ENCODE measurements around the gene IVNS1ABP.
"Not testable (repeated sequence)": the region's sequence is repeated elsewhere in the genome, so short reads cannot be mapped to it uniquely, and the experiment has no call there.

Gene IVNS1ABP

DNA sequence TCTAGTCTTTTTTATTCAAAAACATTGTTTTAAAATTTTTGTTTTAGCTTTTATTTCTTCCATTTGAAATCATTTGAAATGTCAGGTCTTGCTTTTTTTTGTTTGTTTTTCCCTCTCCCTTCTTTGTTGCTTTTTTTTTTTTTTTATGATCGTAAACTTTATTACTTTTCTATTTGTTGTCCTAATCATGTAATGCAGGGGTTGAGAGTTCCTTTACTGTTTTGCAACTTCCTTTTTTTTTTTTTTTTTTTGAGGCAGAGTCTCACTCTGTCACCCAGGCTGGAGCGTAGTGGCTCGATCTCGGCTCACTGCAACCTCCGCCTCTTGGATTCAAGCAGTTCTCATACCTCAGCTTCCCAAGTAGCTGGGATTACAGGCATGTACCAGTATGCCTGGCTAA lies 24.8 kb downstream of the IVNS1ABP start:
- DNase-seq (ENCODE audit: low spot score), result no peak

DNA sequence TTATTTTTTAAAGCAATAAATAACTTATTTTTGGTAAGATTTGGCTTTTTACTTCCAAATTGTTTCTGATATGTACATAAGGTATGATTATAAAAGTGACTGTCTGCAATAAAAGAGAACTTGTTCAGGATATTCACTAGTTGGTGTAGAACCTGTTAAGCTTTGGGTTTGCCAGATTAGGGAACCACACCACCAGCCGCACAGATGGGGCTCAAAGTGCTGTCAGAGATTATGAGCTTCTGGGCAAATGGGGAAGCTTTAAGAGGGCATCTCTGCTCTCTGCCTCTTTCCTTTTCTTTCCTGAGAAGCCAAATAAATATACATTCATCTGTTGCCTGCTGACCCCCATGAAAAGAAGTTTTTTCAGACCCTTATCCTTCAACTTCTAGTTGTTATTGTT lies 25.4 kb downstream of the IVNS1ABP start:
- DNase-seq (ENCODE audit: low spot score), result no peak

DNA sequence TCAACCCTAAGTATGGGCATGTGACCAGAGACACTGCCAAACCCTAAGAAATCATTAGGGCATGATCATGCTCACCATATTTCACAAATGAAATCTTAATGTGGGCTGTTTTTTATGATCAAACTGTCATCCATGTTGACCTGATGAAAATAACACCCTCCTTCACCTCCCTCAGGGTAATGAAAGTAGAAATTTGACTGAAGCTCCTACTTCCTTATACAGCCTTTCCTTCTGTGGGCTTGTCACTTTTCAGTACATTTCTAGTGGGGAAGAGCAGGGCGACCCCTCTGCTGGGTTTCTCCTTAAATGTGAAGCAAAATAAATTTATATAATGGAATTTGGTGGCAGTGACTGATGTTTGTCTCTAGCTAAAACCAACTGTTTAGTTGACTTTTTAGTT lies 25.9 kb downstream of the IVNS1ABP start:
- DNase-seq (ENCODE audit: low spot score), result no peak

DNA sequence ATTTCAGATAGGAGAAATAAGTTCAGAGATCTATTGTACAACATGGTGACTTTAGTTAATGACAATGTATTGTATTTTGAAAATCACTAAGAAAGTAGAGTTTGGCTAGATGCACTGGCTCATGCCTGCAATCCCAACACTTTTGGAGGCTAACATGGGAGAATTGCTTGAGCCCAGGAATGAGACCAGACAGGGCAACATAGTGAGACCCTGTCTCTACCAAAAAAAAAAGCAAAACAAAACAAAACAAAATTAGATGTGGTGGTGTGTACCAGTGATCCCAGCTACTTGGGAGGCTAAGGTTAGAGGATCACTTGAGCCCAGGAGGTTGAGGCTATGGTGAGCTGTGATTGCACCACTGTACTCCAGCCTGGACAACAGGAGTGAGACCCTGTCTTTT lies 27.2 kb downstream of the IVNS1ABP start:
- no peak for DNase-seq (ENCODE audit: low spot score)

DNA sequence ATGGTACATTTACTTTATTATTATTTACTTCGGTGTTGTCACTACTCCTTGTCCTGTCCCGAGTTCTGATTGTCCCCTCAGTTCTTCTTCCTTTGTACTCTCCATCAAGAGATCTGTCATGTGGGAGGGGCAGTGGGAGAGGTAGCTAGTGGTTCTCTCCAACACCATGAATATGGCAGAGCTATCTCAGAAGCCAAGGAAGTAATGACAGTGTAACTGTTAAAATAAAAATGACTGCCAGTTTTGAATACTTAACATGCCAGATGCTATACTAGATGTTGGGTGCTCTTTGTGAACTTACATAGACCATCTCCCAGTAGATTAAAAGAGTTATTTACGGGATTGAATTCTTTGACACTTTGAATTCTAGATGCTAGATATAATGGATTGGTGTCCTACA lies 28.6 kb downstream of the IVNS1ABP start:
- no peak for DNase-seq (ENCODE audit: low spot score)

DNA sequence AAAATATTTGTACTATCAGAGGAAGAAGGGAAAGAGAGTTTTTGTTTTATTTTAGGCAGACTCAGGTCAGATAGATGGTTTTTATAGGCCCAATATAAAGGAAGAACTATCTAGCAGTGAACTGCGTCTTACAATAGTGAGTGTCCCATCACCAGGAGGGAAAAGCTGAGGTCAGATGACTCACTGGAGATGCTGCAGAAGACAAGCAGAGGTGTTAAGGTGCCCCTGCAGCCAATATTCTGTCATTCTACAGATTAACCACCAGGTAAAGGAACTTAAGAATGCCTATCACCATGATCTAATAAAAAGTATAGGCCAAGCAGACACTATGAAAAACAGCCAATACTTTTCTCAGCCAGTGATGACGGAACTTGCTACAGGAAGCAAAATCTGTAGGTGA lies 29.6 kb downstream of the IVNS1ABP start:
- no peak for DNase-seq (ENCODE audit: low spot score)

DNA sequence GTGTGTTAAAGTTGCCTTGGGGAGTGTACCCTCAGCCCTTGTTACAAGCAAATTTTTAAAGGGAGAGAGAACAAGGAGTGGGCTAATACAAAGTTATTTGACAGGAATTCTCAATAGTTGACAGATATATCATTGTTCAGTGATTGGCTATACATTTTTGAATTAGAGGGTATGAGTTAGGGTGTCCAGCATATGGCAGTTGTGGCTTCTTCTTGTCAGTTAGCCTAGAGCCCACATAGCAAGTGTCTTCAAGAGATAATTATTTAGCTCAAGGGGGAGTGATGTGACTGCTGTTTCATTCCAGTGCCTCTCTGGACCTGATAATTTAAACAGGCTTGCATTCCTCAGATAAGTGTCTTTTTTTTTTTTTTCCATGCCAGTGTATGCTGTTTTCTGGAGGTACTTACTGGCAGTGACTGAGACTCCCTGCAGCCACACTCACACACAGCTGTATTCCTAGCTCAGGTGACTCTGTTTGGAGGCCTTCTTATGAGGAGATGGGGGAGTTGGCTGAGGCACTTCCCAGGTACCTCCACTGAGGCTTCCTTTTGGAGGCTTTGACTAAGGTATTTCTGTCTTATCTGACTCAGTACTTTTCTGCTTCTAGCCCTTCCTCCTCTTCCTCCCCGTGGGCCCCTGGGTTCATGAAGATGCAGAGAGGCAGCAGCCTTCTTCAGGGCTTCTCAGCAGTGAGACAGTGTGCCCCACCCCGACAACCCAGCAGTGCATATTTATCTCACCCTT lies 32.3 kb downstream of the IVNS1ABP start:
- DNase-seq (ENCODE audit: low spot score), result no peak

DNA sequence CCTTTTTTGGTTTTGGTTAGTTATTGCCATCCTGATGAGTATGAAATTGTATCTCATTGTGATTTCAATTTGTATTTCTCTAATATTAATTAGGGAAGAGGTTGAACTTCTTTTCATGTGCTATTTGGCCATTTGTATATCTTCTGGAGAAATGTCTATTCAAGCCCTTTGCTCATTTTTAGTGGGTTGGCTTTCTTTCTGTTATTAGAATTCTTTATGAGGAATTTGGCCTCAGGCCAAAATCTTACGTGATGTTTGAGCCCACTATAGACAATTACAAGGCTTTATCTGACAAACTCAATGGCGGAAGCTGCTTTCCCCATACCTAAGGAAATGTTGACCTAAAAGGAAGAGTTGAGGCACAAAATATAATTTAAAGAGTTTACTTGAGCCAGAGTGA lies 32.9 kb downstream of the IVNS1ABP start:
- DNase-seq (ENCODE audit: low spot score), result no peak

DNA sequence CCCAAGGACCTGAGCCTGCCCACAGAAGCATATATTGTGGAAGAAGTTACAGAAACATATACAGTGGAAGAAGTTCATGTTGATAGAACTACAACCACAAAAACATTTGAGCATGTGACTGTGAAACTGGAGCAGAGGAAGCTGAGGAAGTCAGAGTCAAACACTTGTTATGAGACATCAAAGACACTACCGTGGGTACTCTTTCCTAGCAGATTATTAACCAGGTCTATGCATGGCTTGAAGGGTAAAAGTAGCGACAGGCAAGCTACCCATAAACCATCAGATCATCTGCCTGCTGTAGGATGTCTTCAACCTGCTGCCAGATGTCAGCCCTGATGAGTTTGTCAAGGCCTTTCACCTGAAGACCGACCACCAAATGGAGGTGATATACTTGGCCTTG lies 35.8 kb downstream of the IVNS1ABP start:
- DNase-seq (ENCODE audit: low spot score), result no peak

DNA sequence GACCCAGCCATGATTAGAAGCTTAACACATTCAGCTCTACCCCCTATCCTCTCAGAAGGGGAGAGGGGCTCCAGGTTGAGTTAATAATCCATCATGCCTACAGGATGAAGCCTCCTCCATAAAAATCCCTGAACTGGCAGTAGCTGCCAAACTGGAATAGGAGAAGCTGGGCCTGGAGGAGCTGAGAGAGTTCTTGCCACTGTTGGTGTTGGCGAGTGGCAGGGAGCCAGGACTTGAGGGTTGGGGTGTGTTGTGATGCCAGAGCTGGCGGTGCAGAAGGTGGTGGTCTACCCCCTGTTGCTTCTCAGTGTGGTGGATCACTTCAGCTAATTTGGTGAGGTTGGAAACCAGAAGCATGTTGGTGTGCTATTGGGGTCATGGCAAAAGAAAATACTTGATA lies 36.5 kb downstream of the IVNS1ABP start:
- no peak for DNase-seq (ENCODE audit: low spot score)

DNA sequence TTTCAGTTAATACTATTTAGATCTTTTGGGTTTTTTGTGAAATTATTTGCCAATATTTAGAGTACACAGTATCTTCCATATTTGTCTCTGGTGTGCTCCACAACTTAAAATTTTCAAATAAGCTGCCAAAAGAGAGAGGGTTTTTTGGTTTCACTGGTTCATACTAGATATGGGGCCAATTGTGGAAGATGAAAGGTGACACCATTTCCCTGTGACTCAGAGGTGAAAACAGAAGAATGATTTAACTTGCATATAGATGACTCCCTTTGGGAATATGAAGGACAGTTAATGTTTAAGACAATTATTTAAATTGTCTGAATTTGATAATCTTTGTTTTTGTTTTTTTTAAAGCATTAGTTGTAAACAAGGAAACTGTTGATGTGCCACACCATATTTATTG lies 37.5 kb downstream of the IVNS1ABP start:
- DNase-seq (ENCODE audit: low spot score), result no peak

DNA sequence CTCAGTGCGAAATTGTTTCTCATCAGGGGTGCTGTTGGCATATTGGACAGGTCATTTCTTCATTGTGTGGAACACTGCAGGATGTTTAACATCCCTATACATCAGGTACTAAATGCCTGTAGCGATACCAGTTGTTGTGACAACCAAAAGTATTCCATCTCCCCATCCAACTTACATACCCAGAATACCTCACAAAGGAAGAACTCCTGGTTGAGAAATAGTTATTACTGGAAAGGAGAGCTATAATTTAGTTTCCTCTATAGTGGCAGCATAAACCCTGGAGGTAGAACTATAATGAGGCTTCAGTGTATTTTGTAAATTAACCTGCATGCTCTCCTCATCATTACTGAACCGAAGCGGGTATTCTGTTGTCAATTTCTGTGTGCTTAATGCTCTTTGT lies 45.1 kb downstream of the IVNS1ABP start:
- no peak for DNase-seq (ENCODE audit: low spot score)

DNA sequence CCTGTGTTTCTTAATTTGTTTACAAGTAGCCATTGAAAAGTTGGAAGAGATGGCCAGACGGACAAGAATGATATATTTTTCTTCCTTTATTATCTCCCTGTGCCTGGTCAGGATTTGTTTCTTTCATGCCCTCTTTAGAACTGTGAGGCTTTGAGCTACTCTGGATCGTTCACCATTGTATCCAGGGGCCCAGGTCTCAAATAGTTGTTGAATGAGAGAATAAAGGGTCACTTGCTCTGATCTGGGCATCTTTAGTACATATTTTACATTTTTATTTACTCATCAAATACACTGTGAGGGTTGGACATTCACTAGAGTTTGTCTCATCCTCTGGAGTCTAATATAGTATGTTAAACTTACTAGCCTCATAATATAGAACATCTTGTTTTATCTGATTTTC lies 48.7 kb downstream of the IVNS1ABP start:
- DNase-seq (ENCODE audit: low spot score), result no peak

DNA sequence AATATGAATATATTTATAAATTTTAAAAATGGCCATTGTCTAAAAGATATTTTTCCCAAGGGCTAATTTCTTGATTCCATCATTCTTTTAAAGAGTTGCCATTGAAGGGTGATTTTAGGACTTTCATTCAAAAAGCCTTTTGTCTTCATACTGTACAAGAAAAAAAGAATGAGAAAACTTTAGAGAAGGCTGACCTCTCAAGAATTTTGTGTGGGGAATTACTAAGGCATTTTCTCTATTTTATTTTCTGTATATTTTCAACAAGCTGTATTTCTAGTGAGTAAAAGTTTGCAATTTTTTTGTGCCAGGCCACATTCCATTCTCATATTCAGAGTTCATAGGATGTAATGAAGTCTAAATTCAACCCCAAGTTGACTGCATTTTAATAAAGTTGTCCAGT lies 49.3 kb downstream of the IVNS1ABP start:
- no peak for DNase-seq (ENCODE audit: low spot score)

DNA sequence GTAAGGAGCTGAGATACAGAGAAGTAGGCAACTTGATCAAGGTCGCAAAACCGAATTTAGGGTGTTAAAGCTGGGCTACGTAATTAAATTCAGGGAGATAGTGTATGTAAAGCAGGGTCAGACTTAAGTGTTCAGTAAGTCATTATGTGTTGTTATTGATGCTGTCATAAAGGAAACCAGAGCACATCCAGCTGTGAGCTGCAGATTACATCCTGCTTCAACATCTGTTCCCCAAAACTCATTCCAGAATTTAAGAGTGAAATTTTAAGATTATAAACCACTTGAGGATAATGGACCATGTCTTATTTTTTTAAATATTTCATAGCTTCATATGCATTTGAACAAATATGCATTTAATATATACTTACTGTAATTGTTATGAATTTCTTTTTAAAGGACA lies 49.7 kb downstream of the IVNS1ABP start:
- no peak for DNase-seq (ENCODE audit: low spot score)

DNA sequence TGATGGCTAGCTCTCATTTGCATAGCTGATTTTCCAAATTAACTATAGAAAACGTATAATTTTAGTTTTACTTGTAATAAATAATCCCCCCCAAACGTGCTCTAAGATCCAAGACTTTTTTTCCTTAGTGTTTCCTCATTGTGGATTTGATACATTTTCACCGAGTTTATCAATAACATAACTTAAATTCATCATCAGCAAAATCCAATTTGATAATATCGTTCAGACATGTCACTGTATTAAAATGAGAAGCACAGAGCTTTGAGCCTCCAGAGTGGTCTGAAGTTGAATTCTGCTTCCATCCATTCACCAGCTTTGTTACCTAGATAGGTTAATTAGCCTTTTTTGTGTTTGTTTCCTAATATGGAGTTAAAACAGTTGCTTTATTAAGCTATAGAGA lies 51.7 kb downstream of the IVNS1ABP start:
- no peak for DNase-seq (ENCODE audit: low spot score)

DNA sequence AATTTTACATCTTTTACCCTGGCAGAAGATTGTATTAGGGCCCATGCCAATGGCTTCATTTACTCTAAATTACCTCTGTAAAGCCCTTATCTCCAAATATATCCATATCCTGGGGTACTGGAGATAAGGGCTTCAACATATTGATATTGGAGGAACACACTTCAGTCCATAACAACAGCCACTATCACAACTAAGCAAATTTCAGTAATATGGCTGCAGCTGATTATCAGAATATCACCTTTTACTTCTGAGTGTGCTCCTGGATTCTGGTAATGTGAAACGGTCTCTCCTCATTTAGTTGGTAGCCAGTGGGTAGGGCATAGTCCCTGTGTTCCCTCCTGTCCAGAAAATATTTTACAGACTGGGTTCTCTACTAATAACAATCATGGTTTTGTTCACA lies 53.3 kb downstream of the IVNS1ABP start:
- no peak for DNase-seq (ENCODE audit: low spot score)

DNA sequence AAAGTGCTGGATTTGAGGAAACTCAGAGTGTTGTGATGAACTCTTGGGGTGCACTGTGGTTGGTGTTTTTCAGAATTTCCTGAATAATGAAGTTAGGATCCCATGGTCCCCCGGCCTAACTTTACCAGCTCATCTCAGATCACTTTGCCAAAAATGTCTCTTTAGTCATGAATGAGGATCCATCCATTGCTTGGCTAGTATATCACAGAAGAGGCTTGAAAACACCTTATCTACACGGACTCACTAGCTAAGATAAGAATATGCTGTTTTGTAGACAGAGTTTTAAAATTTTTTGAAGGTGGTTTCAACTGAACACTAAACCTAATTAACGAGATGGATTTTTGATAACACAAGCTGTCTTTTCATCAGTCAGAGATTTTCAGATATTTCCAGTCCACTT lies 53.8 kb downstream of the IVNS1ABP start:
- DNase-seq (ENCODE audit: low spot score), result no peak

DNA sequence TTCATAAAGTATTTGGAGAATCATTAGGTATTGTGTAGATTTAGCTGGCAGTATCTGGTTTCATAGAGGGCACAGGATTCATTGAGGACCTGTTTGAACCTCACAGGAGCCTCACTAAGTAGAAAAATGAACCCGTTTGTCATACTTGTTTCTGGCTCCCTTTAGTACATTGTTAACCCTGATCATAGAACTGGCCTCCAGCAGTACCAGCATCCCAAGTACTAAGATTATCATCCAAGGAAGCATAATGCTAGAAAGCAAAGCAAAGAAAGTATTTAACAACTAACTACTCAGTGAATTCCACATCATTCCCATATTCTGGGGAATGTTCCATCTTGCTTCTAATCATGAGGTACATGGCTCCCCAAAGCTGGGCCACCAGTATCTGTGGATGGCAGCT lies 54.9 kb downstream of the IVNS1ABP start:
- DNase-seq (ENCODE audit: low spot score), result no peak

DNA sequence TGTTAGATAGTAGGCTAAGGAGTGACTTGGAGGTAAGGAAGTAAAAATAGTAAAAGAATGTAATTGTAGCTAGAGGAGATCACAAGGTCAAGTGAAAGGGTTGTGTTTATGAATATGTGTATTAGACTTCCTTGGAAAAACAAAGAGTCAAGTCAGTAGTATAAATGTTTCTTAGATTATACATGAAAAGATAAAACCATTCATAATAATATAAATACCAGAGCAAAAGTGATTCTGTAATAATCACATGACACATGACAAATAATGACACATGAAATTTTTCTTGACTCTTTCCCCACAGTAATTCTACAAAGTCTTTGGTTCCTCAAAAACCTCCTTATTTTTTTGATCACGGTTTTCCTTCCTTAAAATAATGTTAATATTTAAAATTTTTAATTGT lies 56.4 kb downstream of the IVNS1ABP start:
- DNase-seq (ENCODE audit: low spot score), result no peak

DNA sequence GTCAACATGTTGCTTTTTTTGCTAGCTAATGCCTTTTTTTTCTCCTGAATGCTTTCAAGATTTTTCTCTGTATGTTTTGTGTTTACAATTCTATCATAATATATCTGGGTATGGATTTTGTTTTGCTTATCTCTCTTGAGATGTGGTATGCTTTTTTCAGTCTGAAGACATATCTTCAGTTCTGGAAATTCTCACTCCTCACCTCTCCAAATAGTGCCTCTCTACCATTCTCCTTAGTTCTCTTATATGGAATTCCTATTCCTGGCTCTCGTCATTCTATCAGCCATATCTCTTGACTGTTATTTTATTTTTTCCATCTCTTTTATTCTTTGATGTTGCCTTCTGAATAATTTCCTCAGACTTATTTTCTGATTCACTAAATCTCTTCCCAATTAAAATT lies 58.4 kb downstream of the IVNS1ABP start:
- DNase-seq (ENCODE audit: low spot score), result no peak

DNA sequence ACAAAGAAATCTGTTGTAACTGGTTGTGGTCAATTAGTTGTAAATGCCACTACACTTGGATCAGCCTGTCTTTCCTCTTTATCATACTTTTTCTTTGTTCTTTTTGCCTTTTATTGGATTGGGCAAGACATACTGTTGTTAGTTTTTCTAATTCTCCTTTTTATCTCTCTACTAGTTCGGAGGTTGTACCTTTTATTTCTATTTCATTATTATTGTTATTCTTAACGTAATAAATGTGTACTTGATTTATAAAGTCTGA lies 59.2 kb downstream of the IVNS1ABP start:
- DNase-seq (ENCODE audit: low spot score), result no peak

DNA sequence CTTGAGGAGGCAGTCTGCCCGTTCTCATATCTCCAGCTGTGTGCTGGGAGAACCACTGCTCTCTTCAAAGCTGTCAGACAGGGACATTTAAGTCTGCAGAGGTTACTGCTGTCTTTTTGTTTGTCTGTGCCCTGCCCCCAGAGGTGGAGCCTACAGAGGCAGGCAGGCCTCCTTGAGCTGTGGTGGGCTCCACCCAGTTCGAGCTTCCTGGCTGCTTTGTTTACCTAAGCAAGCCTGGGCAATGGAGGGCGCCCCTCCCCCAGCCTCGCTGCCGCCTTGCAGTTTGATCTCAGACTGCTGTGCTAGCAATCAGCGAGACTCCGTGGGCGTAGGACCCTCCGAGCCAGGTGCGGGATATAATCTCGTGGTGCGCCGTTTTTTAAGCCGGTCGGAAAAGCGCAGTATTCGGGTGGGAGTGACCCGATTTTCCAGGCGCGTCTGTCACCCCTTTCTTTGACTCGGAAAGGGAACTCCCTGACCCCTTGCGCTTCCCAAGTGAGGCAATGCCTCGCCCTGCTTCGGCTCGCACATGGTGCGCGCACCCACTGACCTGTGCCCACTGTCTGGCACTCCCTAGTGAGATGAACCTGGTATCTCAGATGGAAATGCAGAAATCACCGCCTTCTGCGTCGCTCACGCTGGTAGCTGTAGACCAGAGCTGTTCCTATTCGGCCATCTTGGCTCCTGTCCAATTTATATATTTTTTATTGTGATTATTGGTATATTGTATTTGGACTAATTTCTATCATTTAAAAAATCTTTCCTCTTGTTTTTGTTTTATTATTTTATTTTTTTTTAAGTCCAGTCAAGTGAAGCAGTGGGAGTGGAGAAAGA lies 59.7 kb downstream of the IVNS1ABP start:
- not testable (repeated sequence) for DNase-seq (ENCODE audit: low spot score)

DNA sequence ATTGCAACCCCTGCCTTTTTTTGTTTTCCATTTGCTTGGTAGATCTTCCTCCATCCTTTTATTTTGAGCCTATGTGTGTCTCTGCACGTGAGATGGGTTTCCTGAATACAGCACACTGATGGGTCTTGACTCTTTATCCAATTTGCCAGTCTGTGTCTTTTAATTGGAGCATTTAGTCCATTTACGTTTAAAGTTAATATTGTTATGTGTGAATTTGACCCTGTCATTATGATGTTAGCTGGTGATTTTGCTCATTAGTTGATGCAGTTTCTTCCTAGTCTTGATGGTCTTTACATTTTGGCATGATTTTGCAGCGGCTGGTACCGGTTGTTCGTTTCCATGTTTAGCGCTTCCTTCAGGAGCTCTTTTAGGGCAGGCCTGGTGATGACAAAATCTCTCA lies 61.4 kb downstream of the IVNS1ABP start:
- not testable (repeated sequence) for DNase-seq (ENCODE audit: low spot score)
